Stimulated activated naive CD8-positive, alpha-beta T cell treated with anti-CD3 and anti-CD28 coated beads, Interleukin-15, amount 100 ng/mL, for 72 hours (primary cell): Measurements from ENCODE around the gene BCL2.

Experiments used
- ATAC-seq: fragments of 150-1000 bp; cut with Tn5 transposase; 2 replicates; pipeline ENCODE4 v1.10.0; 2021; ENCODE audit warnings: mild to moderate bottlenecking, moderate library complexity
- DNase-seq, 2 donors: peaks; one replicate each; pipeline ENCODE4 v3.0.0; 2021 to 2022
- H3K27ac Mint-ChIP-seq, 2 donors: one replicate each; pipeline ENCODE4 v1.8.0; 2022; ENCODE audit warnings: mild to moderate bottlenecking in 2 of 2, mixed read lengths in 2 of 2, moderate library complexity in 2 of 2
- H3K27me3 Mint-ChIP-seq: one replicate; pipeline ENCODE4 v1.8.0; 2022; ENCODE audit warnings: mixed read lengths
- H3K4me1 Mint-ChIP-seq: one replicate; pipeline ENCODE4 v1.8.0; 2022; ENCODE audit warnings: mild to moderate bottlenecking, mixed read lengths
- H3K4me3 Mint-ChIP-seq, 2 donors: one replicate each; pipeline ENCODE4 v1.8.0; 2022; ENCODE audit warnings: mild to moderate bottlenecking in 2 of 2, mixed read lengths in 2 of 2, moderate library complexity in 1 of 2
- H3K9me3 Mint-ChIP-seq, 2 donors: one replicate each; pipeline ENCODE4 v1.8.0; 2022; ENCODE audit warnings: mixed read lengths in 2 of 2

Gene BCL2

DNA sequence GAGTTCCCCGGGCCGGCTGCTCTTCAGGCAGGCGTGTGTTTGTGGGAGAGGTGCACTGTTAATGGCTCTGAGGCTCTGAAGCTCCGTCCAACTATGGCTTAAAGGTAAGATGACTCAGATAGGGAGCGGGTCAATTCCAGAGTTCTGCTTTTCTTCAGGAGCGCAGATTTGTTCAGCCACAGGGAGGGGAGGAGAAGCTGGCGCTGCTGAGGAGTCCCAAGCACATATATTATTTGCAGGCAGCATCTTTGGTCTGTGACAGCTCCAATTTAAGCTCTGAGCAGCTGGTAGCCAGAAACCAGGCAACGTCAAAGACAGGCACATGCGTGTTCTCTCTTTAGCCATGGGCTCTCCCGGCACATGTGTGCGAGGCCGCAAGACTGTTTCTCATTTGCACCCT is 229.2 kb downstream of the BCL2 start:
- no peaks in the 10 kb centered on the region for H3K4me1 Mint-ChIP-seq
- no peak for ATAC-seq
- H3K27me3 Mint-ChIP-seq: no peaks in the 10 kb centered on the region
- no peaks in the 10 kb centered on the region for H3K9me3 Mint-ChIP-seq
- no peak overlapping the region for H3K27ac Mint-ChIP-seq
- no peak for DNase-seq
- no peak overlapping the region for H3K4me3 Mint-ChIP-seq

DNA sequence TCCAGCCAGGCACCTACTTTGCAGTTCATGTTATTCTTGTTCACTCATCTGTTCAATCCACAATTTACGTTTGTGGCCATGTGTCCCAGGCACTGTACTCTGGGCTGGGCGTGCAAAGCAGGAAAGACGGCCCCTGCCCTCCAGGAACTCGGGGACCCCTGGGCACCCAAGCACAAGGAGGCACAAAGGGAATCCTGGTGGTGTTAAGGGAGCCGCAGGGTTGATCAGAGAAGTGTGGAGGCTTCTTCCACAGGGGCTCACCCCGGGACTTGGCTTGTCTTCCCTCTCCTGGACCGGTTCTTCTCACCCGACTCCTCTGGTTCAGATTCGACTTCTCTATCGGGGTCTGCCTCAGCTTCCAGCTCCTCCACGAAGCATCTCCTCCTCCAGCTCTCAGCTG is 230.5 kb downstream of the BCL2 start:
- no peak overlapping the region for H3K4me3 Mint-ChIP-seq
- no peaks in the 10 kb centered on the region for H3K27me3 Mint-ChIP-seq
- H3K4me1 Mint-ChIP-seq: no peaks in the 10 kb centered on the region
- DNase-seq: no peak
- H3K9me3 Mint-ChIP-seq: no peaks in the 10 kb centered on the region
- H3K27ac Mint-ChIP-seq: no peak overlapping the region
- ATAC-seq: no peak

DNA sequence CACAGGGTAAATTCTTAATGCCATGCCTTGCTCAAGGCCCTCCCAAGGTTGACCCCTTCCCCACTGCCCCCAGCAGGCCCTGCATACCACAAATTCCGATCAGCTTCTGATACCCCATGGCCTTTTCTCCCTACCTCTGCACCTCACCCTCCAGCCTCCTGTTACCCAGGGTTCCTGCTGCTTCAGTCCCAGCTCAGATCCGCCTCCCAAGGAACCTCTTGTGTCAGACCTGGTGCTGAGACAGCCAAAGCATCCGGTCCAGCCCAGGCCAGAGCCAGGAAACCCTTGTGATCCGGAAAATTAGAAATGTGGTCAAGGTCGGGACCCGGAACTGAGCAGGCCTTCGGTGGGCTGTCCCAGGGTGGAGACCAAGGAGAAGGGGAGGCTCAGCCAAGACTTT is 231.3 kb downstream of the BCL2 start:
- H3K27me3 Mint-ChIP-seq: no peaks in the 10 kb centered on the region
- no peaks in the 10 kb centered on the region for H3K9me3 Mint-ChIP-seq
- ATAC-seq (no peak), DNase-seq (no peak)
- no peak overlapping the region for H3K27ac Mint-ChIP-seq
- H3K4me3 Mint-ChIP-seq: no peak overlapping the region
- no peaks in the 10 kb centered on the region for H3K4me1 Mint-ChIP-seq

DNA sequence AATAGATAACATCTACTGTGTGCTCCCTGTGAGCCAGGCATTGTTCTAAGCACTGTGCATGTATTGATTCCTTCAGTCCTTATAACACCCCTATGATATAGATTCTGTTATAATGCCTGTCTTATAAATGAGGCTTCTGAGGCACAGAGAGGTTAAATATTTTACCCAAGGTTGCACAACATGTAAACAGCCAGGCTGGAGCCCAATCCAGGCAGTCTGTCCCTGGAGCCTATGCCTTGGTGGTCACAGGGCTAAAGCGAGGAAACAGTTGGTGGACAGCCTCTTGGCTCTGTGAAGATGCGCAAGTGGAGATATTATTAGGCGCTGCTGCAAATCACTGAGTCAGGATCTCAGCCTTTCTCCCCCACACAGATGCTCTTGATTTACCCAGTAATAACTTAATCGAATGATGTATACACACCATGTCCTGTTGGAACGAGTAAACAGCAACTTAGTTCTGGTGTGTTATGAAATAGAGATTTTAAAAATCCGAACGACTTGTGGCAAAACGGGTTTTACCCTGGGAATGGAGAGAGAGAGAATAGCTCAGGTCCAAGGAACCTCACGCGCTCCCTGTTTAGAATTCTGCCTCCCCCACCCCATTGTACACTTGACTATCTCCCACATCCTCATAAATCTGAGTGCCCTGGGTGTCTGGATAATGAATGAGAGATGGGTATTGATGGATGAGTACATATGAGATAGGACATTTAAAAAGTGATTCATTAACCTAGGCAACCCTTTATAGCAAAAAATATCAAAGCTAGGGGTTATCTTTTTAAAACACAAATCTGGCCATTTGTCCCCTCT is 231.9 kb downstream of the BCL2 start:
- ATAC-seq: no peak
- Mint-ChIP-seq H3K9me3 (no peaks in the 10 kb centered on the region), H3K27me3 (no peaks in the 10 kb centered on the region), H3K4me3 (no peak overlapping the region), H3K4me1 (no peaks in the 10 kb centered on the region), H3K27ac (no peak overlapping the region)
- DNase-seq: no peak

DNA sequence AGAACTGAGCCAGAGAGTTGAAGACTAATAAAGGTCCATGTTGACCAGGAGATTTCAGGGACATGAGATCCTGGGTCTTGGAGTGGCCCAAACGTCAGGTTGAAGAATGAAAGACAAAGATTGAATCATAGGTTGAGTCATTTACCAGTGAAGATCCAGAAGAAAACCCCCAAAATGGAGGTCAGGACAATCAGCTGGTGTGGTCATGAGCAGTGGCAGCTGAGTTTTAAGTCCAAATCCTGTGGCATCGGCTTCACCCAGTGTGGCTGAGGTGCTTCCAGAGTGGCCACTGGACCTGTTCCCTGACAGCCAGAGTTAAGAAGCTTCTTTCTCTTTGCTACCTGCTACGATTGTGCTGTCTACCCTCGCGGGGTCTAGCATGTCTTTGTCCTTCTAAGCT is 234.0 kb downstream of the BCL2 start:
- no peak overlapping the region for H3K4me3 Mint-ChIP-seq
- ATAC-seq: no peak
- no peak overlapping the region for H3K27ac Mint-ChIP-seq
- H3K9me3 Mint-ChIP-seq: no peaks in the 10 kb centered on the region
- no peaks in the 10 kb centered on the region for H3K4me1 Mint-ChIP-seq
- DNase-seq: no peak
- H3K27me3 Mint-ChIP-seq: no peaks in the 10 kb centered on the region

DNA sequence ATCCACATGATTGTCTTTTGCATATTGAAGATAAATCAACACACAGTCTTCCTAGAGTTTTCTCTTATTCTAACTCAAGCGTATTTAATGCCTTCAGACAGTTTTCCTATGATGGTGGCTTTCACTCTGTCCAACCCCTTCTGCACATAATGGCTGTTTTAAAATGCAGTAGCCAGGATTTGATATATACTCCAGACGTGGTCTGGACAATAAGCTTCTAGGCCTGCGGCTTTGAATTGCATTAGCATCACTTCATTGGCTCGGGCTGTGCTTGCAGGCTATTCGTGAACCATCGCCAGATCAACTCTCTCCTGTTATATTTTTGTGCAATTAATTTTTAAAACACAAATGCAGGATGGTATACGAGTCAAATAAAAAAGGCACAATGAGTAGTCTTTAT is 235.3 kb downstream of the BCL2 start:
- Mint-ChIP-seq H3K9me3 (peaks cover 6 to 8% of the 10 kb centered on the region in 2 donors), H3K4me1 (no peaks in the 10 kb centered on the region), H3K27me3 (no peaks in the 10 kb centered on the region), H3K4me3 (no peak overlapping the region), H3K27ac (no peak overlapping the region)
- ATAC-seq (no peak), DNase-seq (no peak)

DNA sequence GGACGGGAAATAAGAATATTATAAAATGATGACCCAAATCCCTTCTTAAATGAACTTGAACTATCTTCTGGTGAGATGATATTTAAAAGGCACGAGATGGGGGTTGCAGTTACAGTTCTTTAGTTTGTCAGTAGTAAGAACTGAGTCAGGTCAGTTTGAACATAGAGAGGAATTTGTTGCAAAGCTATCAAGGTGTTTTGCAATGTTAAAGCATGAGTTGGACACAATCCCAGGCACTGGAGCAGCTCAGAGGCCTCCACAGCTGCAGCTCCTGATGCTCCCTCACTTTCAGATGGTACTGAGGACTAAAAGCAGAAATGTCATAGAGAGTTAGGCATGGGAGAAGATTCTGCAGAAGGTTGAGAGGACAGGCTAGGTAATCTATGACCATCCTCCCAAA is 236.0 kb downstream of the BCL2 start:
- Mint-ChIP-seq H3K4me3 (no peak overlapping the region), H3K27ac (no peak overlapping the region), H3K9me3 (peaks cover 6 to 8% of the 10 kb centered on the region in 2 donors), H3K27me3 (no peaks in the 10 kb centered on the region), H3K4me1 (no peaks in the 10 kb centered on the region)
- no peak for ATAC-seq
- no peak for DNase-seq

DNA sequence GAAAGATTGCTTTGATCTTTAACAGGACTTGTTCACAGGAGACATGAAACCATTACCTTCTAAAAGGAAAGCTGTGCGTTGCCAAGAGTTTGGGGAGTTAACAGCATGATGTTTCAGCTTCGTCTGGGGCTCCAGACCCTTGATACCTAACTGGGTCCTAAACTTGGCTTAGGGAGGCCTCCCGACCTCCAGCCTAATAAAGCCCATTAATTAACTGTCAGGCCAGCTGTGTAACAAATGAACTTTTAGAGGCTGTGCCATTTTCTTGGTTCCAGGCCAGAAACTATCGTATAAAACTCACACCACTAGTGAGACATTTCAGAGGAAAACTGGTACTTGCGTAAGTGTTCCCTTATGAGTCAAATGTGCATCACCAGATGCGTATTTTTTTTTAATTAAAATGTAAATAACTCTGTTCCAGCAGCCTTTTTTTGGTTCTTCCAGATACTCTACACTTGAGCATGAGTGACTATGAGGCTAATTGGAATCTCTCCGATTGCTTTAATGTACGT is 236.5 kb downstream of the BCL2 start:
- ATAC-seq (no peak), DNase-seq (no peak)
- Mint-ChIP-seq H3K9me3 (peaks cover 6 to 8% of the 10 kb centered on the region in 2 donors), H3K4me3 (no peak overlapping the region), H3K27ac (no peak overlapping the region), H3K27me3 (no peaks in the 10 kb centered on the region), H3K4me1 (no peaks in the 10 kb centered on the region)

DNA sequence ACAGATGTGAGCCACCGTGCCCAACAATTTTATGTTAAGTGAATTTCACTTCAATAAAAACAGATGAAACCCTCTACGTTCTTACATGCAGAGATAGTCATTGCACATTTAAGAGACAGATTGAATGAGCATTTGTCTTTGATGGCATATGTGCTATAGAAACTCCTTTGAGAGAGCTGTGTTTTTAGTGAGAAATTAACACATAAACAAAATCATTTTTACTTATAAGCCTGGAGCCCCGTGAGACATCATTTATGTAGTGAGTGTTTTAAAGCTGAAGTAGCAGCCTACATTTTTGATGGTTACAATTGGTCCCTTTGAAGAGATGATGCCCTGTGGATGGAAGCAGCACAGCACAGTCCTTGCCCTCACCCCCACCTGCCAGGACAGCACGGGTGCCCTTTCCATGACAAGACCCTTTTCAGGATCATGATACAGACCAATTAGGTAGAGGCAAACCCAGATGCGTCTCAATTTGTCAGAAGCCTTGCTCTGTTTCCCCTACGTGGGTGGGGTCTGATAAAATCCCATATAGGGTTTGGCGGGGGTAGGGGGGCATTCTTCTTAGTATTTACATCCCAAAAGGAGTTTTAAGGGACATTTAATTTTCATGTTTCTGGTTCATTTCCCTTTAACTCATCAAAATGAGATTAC is 237.1 kb downstream of the BCL2 start:
- Mint-ChIP-seq H3K4me1 (no peaks in the 10 kb centered on the region), H3K9me3 (peaks cover 6 to 8% of the 10 kb centered on the region in 2 donors), H3K27me3 (no peaks in the 10 kb centered on the region), H3K27ac (no peak overlapping the region), H3K4me3 (no peak overlapping the region)
- DNase-seq (no peak), ATAC-seq (no peak)

DNA sequence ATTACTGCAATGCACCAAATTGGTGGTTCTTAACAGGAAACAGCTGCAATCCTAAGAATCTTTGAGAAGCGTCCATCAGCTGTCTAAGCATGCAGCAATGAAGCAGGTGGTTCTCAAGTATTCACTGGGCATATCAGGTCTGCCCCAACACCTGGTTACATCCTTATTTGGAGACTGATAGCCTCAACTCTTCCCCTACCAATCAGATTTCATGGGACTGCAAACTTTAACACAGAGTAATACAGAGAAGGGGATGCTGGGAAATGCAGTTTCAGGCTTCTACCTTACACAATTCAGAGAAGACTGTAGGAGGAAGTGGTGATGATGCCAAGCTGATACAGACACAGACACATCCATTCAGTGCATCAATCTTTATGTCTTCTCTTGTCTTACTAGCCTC is 240.5 kb downstream of the BCL2 start:
- Mint-ChIP-seq H3K9me3 (peaks cover 6 to 8% of the 10 kb centered on the region in 2 donors), H3K4me1 (peaks cover 11% of the 10 kb centered on the region), H3K4me3 (no peak overlapping the region), H3K27me3 (peaks cover 8% of the 10 kb centered on the region), H3K27ac (no peak overlapping the region)
- DNase-seq (no peak), ATAC-seq (peak; percentile 85)

DNA sequence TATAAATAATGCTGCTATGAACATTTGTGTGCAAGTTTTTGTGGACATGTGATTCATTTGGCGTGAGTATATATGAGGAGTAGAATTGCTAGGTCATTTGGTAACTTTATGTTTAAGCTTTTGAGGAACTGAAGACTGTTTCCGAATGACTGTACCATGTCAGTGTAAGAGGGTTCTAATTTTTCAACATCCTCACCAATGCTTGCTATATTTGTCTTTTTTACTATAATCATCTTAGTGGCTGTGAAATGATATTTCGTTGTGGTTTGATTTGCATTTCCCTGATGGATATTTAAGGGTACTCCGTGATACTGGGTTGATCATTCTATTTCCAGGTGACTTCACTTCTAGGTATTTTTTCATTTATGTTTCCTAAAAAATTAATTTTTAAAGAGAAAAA is 241.1 kb downstream of the BCL2 start:
- DNase-seq: no peak
- Mint-ChIP-seq H3K27ac (no peak overlapping the region), H3K27me3 (peaks cover 8% of the 10 kb centered on the region), H3K4me3 (no peak overlapping the region), H3K4me1 (peaks cover 11% of the 10 kb centered on the region), H3K9me3 (peaks cover 6 to 8% of the 10 kb centered on the region in 2 donors)
- ATAC-seq: no peak

DNA sequence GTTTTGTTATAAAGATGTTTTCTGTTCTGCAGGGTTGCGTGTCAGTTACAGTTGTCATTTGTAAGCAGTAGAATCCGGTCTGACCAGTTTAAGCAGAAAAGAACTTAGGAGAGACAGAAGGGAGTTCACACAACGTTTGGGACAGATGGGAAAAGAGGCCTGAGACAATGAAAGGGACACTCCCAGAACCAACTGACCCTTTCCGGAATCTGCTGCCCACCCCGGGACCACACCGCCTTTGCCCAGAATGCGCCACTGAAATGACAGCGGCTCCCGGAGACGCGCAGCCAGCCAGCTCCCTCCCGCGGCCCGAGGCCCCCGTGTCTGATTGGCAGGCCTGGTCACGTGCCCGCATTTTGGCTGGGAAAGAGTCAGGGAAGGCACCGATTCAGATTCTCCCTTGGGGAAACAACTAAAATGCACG is 244.6 kb downstream of the BCL2 start:
- ATAC-seq: peak; percentile 89
- peaks cover 8% of the 10 kb centered on the region for H3K27me3 Mint-ChIP-seq
- peak overlapping the region; percentile 77 to 84 for H3K4me3 Mint-ChIP-seq
- H3K27ac Mint-ChIP-seq: peak overlapping the region; percentile 50 to 66
- H3K9me3 Mint-ChIP-seq: peaks cover 4 to 5% of the 10 kb centered on the region in 2 donors
- peak; percentile 50 to 59 for DNase-seq
- peaks cover 11% of the 10 kb centered on the region for H3K4me1 Mint-ChIP-seq

DNA sequence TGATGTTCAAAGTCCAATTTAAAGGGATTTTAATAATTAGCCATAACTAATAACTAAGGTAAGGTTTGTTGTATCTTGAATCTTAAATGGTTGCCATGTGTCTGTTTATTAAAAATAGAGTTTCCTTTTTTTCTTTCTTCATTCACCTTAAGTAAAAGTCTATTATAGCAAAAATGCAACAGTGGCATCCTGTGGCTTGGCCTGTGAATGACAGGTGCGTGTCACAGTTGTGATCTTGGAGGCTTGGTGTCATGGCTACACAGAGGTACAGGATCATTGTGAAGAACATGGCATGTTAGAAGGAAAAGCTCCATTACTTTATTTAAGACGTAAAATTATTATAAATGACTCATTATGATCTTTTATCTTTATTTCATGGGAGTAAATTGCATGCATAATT is 246.1 kb downstream of the BCL2 start:
- peak; percentile 79 for ATAC-seq
- Mint-ChIP-seq H3K9me3 (no peaks in the 10 kb centered on the region), H3K27me3 (peaks cover 8% of the 10 kb centered on the region), H3K27ac (no peak overlapping the region), H3K4me3 (no peak overlapping the region), H3K4me1 (peaks cover 11% of the 10 kb centered on the region)
- DNase-seq: peak in 1 of 2 donors; percentile 29
